COLO668 (cell line): ENCODE measurements around the gene ARMC7.
"Not testable (repeated sequence)": the region's sequence is repeated elsewhere in the genome, so short reads cannot be mapped to it uniquely, and the experiment has no call there.

Experiments
- DNase-seq: peaks from one replicate; lab custom pipeline; 2025; ENCODE audit not compliant: unreplicated experiment; lab: John Stamatoyannopoulos, UW

The ARMC7 gene

DNA sequence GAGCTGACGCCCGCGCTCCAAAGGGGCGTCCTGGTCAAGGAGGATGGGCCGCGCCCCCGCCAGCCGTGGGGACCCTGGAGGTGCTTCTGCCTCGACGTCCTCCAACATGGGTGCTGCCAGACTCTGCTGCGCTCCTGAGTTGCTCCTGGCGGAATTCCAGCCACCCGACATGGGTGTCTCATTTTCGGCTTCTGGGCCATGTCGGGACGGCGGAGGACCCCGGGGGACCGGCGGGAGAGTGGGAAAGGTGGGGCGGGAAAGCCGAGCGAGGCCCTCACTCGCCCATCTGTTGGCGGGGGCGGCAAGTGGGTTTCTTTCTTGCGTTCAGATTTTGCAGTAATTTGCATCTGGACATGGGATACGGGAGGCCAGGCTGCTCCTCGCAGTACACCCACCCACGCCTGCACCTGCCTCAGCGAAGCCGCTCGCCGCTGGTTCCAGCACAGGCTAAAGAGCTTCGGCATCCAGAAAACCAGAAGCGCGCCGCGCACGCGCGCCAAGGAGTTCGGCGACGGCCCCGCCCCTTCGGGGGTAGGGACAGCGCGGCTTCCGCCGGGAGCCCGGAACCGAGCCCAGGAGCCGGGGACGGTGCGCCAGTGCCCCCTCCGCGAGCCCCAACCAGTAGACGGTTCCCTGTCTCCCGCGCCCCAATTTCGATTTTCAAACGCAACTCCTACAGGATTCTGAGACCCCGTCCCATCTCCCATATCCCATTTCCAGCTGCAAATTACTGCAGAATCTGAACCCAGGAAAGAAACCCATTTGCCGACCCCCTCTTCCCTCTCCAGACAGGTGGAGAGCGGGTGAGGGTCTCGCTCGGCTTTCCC lies at the start of gene ARMC7:
TSS of gene ARMC7 (plus strand) at position 563 of the 827 bp plus-strand sequence. CDS start 320 bp downstream, outside the sequence.
- DNase-seq, result peak; percentile 91

DNA sequence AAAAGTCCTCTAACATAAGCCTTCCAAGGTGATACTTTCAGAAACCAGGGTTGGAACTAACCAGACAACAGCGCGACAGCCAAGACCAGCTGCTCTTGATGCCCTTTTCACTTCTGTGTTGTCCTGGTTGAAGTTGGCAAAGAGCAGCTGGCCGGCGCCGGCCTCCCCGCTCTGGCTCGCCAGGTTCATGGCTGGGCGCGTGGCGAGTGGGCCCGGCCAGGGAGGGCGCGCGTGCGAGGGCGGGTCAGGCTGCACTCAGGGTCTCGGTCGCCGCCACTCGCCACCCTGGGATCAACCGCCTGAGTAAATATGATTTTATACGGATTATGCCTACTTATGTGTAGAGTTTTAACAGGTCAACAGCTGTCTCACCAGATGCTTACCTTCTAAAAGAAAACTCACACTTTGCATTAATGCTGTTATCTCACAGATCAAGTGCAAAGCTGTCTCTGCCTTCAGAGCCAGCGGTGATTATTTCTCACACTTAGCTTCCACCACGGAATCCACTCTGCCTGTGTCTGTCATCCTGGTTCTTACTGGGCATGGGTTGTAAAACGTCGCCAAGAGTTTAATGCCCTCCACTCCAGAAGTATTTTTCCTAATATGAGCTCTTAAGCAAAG lies 49.2 kb upstream of the ARMC7 start:
- no peak for DNase-seq

DNA sequence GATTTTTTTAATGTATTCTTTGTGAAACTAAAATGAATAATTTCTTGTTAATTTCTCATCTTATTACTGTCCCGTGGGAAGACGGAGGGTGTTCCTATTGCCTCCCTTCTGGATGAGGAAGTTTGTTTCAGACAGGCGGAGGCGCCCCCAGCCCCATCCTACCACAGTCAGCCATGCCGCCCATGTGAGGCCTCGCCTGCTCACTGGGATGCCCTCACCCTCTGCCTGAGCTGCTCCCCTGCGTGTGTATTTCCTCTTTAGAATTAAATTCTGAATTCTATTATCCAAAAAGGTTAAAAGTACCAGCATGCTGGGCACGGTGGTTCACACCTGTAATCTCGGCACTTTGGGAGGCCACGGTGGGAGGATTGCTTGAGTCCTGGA lies 48.7 kb upstream of the ARMC7 start:
- DNase-seq, result no peak

DNA sequence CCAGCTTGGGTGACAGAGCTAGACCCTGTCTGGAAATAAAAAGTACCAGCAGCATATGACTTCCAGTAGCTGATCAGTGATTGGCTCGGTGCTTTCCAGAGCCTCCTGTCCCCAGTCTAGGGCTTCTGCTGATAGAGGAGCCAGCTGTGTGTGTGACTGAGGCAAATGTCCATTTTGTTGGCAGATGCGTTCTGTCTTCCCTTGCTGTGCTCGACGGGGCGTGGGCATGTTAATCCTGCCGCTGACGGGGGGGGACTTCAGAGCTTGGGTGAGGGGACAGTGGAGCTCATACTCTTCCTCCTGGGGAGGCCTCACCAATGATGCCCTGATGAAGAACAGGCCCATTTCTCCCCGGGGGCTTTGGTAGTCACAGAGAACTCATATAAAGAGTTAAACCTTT lies 48.2 kb upstream of the ARMC7 start:
- DNase-seq, result no peak

DNA sequence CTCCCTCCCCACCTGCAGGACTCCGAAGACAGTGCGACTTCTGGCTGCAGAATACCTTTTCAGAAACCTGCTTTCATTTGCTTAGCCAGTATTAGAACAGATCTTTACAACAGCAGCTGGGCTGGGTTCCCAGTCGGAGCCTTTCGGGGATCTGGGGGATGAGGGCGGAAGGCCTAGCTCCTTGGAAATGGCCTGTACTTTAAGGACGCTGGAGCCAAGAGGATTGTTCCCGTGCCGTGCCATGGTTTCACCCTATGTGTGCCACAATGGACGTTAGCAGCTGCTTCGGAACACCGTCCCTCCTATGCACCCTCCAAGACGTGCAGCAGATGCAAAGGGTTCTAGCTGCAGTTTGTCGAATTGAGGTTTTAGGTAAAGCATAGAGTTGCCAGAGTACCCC lies 46.6 kb upstream of the ARMC7 start:
- DNase-seq, result no peak

DNA sequence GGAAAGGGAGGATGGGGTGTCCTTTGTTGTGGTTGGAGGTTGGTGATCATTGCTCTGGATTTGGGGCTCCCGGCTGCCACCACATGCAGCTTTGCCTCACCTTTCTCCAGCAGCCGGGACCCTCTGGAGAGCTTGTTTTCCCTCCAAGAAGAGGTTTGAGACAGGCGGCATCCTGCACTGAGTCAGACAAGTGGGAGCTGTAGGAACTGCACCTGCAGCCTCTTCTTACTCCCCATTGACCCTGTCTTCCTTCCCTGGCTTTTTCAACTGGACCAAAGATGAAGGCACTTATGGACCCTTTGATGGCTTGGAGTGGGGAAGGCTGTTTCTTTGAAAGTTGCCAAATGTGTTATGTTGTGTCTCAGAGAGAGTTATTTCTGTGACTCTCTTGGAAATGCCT lies 46.1 kb upstream of the ARMC7 start:
- no peak for DNase-seq

DNA sequence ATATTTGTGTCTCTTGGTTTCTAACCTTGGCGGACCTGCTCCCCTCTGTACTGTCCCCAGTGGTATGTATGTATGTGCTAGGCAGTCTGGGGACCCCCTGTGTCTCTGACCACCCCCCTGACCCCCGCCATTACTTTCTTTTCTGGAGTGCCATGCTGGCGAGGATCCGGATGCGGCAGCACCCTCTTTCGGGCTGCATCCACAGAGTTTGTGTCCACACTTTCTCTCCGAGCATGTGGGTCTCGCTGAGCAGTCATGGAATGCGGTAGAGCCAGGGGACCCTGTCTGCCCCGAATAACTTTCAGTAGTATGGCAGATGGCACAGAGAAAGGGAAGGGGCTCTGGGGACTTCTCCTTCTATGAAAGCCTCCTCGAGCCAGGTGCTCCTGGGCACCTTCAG lies 45.7 kb upstream of the ARMC7 start:
- no peak for DNase-seq

DNA sequence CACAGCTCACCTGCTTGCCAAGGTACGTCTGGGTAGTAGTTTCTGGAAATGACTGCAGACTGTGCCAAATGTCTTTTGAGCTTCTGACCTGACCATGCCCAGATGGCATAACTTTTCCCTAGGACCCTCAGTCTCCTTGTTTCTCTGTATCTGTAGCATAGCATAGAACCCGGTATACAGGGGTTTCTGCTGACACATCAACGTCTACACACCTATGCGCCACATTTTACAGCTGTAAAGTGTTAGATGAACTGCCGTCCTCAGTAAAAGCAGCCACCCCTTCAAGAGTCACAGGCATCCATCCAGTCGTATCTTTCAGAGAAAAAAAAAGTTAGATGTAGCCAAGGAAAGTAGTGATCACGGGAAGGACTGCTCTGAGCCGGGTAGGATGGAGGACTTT lies 45.3 kb upstream of the ARMC7 start:
- no peak for DNase-seq

DNA sequence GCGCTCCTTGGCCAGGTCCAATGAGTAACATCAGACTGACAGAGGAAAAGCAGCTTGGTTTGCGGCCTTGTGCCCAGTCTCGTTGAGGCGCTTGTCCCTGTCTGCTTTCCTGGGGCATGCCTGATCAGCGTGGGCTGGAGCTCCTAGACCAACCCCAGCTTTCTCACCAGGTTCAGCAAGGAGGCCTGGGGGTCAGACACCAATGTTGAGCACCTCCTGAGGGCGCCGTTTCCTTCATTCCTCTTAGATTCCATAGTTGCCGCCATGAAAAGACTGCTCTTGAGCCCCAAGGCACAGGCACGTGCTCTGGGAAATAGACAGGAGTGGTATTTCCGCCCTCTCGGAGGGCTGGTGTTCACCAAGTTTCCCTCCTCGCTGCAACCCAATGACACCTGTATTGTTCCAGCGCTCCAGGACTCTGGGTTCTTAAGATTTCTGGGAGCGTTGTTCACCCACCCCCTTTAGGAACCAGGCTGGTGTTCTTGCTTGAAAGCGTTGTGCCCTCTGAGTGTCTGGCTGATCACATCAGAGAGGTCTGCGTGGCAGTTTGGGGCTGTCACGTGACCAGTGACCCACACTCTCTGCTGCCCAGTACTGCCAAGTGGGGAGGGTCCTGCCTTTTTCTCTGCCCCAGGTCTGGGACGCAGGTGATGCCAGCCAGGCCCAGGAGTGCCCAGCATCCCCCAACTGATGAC lies 44.8 kb upstream of the ARMC7 start:
- no peak for DNase-seq

DNA sequence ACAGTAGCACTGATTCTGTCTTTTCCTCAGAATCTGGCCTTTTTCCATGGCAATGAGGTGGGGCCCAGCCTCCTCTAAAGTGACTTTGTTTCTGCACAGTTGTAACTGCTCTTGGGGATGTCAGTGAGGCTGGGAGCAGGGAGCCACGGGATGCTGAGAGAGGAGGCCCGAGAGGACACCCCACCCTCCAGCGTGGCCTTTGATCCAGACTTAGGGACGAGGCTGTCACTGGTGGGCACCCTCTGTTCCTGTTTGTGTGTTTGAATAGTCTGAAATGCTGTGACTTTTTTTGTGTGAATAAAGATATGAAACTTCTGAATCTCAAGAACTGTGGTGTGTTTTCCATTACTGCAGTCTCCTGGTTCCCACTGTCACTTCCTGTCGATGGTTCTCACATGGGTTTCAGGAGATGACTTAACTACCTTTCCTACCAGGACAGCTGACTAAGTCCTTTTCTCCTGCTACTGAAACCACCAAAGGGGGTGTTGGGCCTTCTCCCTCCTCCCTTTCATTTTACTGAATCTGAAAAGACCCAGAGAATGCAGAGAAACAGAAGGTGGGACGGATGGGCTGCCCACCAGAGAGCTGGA lies 44.1 kb upstream of the ARMC7 start:
- DNase-seq, result no peak

DNA sequence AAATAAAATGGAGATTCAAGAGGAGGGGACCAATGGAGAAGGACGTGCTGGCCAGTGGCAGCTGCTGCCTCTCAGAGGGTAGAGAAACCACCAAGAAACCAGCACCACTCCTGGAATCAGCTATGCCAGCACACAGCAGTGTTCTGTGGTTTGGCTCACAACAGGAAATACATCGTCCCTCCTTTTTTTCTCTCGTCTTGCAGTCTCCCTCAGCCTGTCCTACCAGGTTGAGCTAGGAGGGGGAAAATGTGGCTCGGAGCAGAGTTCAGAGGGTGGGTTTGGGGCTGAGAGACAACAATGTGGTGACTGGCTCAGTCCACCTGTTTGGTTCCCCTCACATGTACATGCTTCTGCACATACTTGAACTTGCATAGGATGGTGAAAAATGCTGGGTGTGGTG lies 41.9 kb upstream of the ARMC7 start:
- no peak for DNase-seq

DNA sequence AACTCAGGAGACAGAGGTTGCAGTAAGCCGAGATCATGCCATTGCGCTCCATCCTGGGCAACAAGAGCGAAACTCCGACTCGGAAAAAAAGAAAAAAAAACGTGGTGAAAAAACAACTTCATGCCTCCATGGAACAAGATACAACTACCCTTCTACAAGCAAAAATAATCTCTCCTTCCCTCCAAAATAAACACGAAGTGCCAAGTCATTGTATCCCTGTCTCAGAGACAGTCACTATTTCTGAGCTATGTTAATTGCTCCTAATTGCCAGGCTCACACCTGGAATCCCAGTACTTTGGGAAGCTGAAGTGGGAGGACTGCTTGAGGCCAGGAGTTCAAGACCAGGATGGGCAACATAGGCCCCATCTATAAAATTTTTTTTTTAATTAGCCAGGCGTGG lies 41.0 kb upstream of the ARMC7 start:
- no peak for DNase-seq

DNA sequence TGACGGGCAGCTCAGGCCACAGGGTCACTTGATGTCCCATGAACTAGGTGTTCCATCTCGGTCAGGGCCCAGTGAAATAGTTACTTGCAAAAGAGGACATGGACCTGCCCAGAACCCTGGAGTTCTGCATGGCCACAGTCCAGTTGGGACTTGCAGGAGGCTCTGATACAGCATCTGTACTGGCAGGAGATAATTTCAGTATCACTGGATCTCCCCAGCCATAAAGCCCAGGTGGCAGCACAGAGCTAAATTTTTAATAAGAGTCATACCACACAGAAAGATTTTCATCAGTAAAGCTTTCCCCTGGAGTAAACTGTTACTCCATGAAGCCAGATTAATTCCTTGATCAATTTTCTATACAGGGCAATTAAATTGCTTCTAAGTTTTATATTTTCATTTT lies 40.0 kb upstream of the ARMC7 start:
- DNase-seq, result peak; percentile 3

DNA sequence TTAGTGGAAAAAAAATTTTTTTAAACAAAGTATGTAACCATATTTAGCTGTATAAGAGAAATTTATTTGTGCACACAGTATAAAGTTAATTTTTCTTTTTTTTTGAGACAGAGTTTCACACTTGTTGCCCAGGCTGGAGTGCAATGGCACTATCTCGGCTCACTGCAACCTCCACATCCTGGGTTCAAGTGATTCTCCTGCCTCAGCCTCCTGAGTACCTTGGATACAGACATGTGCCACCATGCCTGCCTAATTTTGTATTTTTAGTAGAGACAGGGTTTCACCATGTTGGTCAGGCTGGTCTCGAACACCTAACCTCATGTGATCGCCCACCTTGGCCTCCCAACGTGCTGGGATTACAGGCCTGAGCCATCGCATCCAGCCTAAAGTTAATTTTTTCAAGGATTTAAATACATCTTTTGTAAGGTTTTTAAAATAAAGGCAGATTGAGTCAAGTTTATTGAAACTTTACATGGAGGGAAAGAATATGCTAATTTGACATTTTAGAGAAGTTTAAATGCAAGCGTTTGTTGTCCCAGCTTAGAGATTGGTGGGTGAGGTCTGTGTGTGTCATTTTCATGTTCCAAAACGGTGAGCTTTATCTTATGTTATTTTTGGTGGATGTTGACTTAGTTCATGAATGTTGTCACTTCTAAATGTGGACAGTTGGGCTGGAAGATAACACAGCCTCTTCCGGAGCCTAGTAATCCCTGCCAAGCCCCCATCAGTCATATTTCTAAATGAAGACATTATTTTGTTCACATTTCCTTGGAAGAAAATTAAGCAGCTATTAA lies 38.1 kb upstream of the ARMC7 start:
- DNase-seq, result not testable (repeated sequence)

DNA sequence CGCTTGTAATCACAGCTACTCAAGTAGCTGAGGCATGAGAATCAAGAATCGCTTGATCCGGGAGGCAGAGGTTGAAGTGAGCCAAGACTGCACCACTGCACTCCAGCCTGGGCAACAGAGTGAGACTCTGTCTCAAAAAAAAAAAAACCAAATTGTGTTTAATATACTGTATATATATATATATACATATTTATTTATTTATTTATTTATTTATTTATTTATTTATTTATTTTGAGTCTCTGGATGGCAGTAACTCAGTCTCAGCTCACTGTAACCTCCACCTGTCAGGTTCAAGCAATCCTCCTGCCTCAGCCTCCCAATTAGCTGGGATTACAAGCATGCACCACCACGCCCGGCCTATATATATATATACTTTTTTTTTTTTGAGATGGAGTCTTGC lies 36.9 kb upstream of the ARMC7 start:
- not testable (repeated sequence) for DNase-seq

DNA sequence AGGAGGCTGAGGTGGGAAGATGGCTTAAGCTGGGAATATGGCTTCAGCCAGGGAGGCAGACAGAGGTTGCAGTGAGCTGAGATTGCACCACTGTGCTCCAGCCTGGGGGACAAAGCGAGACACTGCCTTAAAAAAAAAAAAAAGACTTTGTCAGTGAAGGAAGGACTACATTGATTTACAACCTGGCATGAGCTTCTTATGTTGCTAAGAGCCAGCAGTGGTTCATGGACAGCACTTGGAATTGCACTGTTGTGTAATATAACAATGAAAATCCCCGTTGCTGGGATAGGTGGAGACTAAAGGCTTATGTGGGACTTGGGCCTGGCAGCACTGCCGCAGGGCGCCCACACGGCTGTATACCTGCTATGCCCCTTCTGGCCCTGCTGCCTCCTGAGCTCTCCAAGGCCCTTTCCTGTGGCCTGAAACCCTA lies 36.1 kb upstream of the ARMC7 start:
- DNase-seq, result no peak

DNA sequence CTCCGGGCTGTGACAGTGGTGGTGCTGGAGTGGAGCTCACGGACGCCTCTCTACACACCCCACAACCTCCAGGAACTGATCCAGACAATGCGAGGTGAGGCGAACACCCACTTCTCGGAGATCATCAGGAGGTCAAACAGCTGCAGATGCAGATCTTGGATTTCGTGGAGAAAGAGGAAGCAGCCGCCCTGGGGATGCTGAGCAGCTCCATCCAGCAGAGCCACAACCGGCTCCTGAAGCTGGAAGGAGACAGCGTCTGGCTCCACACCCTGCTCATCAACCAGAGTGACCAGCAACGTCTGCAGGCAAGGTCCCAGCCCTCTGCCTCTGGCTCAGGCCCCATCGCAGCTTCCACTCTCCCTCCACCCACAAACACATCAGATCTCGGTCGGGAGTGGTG lies 35.2 kb upstream of the ARMC7 start:
- no peak for DNase-seq

DNA sequence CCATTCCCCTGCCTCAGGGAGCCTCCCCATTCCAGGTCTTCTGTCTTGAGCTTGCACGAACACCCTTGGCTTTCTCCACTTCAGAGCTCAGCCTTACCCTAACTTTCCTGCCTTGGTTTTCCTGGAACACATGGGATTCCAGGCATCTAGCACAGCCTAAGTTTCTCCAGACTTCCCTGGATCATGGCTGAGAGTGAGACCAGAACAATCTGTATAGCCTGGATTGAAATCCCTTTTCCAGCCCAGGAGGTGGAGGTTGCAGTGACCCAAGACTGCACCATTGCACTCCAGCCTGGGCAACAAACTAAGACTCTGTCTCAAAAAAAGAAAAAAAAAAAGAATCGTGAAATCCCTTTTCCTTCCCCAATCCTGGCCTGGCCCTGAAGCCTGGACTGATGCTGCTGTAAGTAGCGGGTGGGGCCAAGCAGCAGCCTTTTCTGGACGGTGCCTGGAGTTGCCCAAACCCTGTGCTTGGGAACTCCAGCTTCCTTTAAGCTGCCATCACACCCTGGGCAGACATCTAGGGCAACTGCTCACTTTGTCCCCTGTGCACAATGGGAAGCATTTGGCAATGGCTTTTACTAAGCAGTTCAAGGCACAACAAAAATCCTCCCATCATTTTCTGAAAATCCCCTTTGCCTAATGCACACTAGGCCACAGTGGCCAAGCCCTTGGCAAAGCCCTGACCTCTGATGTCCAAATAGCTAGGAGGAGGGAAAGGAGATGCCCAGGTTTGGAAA lies 34.0 kb upstream of the ARMC7 start:
- DNase-seq, result no peak

DNA sequence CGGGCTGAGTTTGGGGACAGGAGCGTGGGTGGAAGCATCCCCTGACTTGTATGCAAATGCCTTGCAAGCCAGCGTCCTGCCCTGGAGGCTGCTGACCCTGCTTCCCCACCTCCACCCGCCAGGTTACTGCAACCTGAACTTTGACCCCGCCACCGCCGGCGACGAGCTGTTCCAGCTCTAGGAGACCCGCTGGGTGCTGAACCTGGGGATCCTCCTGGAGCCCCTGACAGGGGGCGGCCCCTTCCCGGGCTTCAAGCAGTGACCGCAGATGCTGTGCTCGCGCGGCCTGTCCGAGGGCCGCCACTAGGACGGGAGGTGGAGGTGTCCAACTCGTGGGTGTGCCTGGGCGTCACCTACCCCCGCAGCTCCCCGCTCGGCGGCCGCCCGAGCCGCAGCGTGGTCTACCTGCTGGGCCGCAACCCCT lies 32.7 kb upstream of the ARMC7 start:
- DNase-seq, result no peak
